K562 (cell line): ENCODE measurements around the gene IL26. TPM values are rescaled to one million over a fixed set of nuclear protein-coding genes. Genes with fewer than 3 reads are reported as not detected.

Experiments used
- CCAR2 ChIP-seq: fragments of 200-400 bp; formaldehyde crosslinking; IDR thresholded peaks from 2 replicates; pipeline ENCODE4 v1.6.1; 2017; ENCODE audit warnings: mild to moderate bottlenecking, low read depth, low read length
- HINFP ChIP-seq: fragments of 450-650 bp; conservative IDR thresholded peaks from 2 replicates; pipeline ENCODE4 v1.6.1; 2016; ENCODE audit warnings: missing genetic modification characterization, low read depth, mild to moderate bottlenecking, control low read depth, missing compliant biosample characterization
- IRF2 ChIP-seq: sonication (generic); formaldehyde crosslinking; IDR thresholded peaks from 2 replicates; pipeline ENCODE4 v1.8.1; 2022; ENCODE audit warnings: mild to moderate bottlenecking, missing genetic modification reagents
- KDM5B ChIP-seq: fragments of 200-600 bp; sonication (generic); IDR thresholded peaks from 2 replicates; pipeline ENCODE4 v1.6.1; 2012; ENCODE audit warnings: low read depth, mild to moderate bottlenecking, moderate library complexity, low read length, control low read depth, inconsistent platforms; ENCODE audit not compliant: insufficient replicate concordance
- NCOR1 ChIP-seq: fragments of 450-650 bp; IDR thresholded peaks from 2 replicates; pipeline ENCODE4 v1.6.1; 2016; ENCODE audit warnings: mild to moderate bottlenecking, moderate library complexity
- PURB ChIP-seq: sonication (generic); formaldehyde crosslinking; IDR thresholded peaks from 2 replicates; pipeline ENCODE4 v1.9.0; 2021; ENCODE audit warnings: low read depth, mild to moderate bottlenecking, missing genetic modification reagents
- SMARCA5 ChIP-seq: fragments of 450-650 bp; IDR thresholded peaks from 2 replicates; pipeline ENCODE4 v1.6.1; 2016
- SREBF1 ChIP-seq: fragments of 150-350 bp; IDR thresholded peaks from 2 replicates; pipeline ENCODE4 v1.6.1; 2014; ENCODE audit warnings: antibody characterized with exemption, low read depth, low read length, borderline replicate concordance
- SRSF9 ChIP-seq: fragments of 200-400 bp; formaldehyde crosslinking; IDR thresholded peaks from 2 replicates; pipeline ENCODE4 v1.6.1; 2017; ENCODE audit warnings: low read depth, low read length, borderline replicate concordance
- TSC22D4 ChIP-seq: fragments of 450-650 bp; IDR thresholded peaks from 2 replicates; pipeline ENCODE4 v1.6.1; 2016; ENCODE audit warnings: missing genetic modification characterization, missing biosample characterization, control low read depth
- ZBTB34 ChIP-seq: fragments of 250-450 bp; sonication (Bioruptor Pico); IDR thresholded peaks from 2 replicates; pipeline ENCODE4 v1.8.0; 2021; ENCODE audit warnings: mild to moderate bottlenecking, moderate library complexity
- ZNF668 ChIP-seq: fragments of 250-450 bp; sonication (Bioruptor Pico); IDR thresholded peaks from 2 replicates; pipeline ENCODE4 v1.8.0; 2022; ENCODE audit warnings: mild to moderate bottlenecking, inconsistent platforms
- polyA plus RNA-seq, 8 experiments: library from polyadenylated mRNA; depleted of rRNA in 4 of 8; stranded (reverse) in 5 of 8; unstranded in 3 of 8; fragments of >200 nt; fragmentation: Nextera tagmentation in 2 of 8; fragmentation: Illumina TruSeq in 1 of 8; extraction: Ambion mirVana in 2 of 8; extraction: Trizol in 1 of 8; gene quantifications; 2 replicates each; pipeline versions ENCODE4 v1.2.1 to v1.2.3, GENCODE V29; 2011 to 2014; ENCODE audit warnings: inconsistent platforms in 1 of 8, missing spikeins in 1 of 8
- total RNA-seq, 7 experiments: library from RNA; depleted of rRNA in 6 of 7; stranded (reverse); fragments of >200 nt in 6 of 7; fragmentation: Illumina TruSeq in 2 of 7; extraction: Trizol in 2 of 7; gene quantifications; 2 replicates each; pipeline versions ENCODE4 v1.2.1 to v1.2.3, GENCODE V29; 2011 to 2021; ENCODE audit warnings: low replicate concordance in 1 of 7
- TF ChIP-seq, protein P1 (sequence below), 2 experiments: fragments of 450-650 bp; IDR thresholded peaks; 2 replicates each; pipeline ENCODE4 v1.6.1; 2016; ENCODE audit warnings: mild to moderate bottlenecking in 2 of 2, borderline replicate concordance in 1 of 2, low read depth in 1 of 2, moderate library complexity in 1 of 2
- TF ChIP-seq, protein P2 (sequence below): fragments of 450-650 bp; IDR thresholded peaks from 2 replicates; pipeline ENCODE4 v1.6.1; 2016; ENCODE audit warnings: mild to moderate bottlenecking

IL26 gene
- total and polyA plus RNA-seq, 9 of the 15 experiments (the other 6 are each of a cell fraction or from before 2014, with no cell fraction given): not detected

GRCh38 chr12:68236421-68237059 is 10.9 kb upstream of the IL26 start (continued):
- TF ChIP-seq, protein P1, sequence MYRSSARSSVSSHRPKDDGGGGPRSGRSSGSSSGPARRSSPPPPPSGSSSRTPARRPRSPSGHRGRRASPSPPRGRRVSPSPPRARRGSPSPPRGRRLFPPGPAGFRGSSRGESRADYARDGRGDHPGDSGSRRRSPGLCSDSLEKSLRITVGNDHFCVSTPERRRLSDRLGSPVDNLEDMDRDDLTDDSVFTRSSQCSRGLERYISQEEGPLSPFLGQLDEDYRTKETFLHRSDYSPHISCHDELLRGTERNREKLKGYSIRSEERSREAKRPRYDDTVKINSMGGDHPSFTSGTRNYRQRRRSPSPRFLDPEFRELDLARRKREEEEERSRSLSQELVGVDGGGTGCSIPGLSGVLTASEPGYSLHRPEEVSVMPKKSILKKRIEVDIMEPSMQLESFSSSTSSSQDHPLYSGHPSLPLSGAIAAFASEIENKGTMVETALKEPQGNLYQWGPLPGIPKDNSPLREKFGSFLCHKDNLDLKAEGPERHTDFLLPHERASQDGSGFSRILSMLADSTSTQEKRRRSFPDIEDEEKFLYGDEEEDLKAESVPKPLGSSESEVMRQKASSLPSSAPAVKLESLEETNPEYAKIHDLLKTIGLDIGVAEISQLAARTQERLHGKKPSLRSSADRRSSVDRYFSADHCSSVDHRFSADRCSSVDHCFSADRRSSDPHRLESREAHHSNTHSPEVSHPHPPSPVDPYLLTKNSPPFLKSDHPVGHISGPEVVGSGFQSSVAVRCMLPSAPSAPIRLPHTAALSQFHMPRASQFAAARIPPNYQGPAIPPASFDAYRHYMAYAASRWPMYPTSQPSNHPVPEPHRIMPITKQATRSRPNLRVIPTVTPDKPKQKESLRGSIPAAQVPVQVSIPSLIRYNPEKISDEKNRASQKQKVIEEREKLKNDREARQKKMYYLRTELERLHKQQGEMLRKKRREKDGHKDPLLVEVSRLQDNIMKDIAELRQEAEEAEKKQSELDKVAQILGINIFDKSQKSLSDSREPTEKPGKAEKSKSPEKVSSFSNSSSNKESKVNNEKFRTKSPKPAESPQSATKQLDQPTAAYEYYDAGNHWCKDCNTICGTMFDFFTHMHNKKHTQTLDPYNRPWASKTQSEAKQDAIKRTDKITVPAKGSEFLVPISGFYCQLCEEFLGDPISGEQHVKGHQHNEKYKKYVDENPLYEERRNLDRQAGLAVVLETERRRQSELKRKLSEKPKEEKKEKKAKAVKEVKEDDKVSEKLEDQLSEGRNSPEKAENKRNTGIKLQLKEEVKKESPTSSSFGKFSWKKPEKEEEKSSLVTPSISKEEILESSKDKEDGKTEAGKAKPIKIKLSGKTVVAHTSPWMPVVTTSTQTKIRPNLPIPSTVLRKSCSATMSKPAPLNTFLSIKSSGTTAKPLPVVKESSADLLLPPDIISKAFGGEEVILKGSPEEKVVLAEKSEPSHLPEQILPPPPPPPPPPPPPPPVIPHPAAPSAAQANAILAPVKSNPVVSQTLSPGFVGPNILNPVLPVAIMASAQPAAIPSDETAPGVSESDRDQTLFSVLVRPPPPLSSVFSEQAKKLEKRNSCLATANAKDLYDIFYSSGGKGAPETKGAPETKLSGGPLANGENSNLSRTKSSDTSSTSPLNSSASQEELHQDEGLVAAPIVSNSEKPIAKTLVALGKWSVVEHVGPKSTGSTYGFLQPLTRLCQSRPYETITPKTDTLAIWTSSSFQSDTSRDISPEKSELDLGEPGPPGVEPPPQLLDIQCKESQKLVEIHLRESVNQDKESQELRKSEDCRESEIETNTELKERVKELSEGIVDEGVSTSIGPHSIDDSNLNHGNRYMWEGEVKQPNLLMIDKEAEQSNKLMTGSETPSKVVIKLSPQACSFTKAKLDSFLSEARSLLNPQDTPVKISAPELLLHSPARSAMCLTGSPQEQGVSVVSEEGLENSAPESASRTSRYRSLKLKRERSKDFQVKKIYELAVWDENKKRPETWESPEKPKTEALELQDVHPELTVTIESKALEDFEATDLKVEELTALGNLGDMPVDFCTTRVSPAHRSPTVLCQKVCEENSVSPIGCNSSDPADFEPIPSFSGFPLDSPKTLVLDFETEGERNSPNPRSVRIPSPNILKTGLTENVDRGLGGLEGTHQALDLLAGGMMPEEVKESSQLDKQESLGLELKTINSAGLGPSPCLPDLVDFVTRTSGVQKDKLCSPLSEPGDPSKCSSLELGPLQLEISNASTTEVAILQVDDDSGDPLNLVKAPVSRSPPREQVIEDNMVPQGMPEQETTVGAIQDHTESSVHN (IDR thresholded peaks at IDR 0.05; ENCODE audit: borderline replicate concordance in 1 of 2, low read depth in 1 of 2): peak in 1 of 2 experiments; percentile 84; a peak in 2 of 4 replicates
- TF ChIP-seq SRSF9 (no peak), PURB (CRISPR knock-in tag) (no peak), HINFP (tag) (no peak), SMARCA5 (no peak), KDM5B (no peak), SREBF1 (no peak), CCAR2 (no peak), ZBTB34 (CRISPR knock-in tag) (no peak), TSC22D4 (tag) (no peak), ZNF668 (no peak), NCOR1 (no peak), IRF2 (CRISPR knock-in tag) (peak; percentile 98)
- TF ChIP-seq, protein P2, sequence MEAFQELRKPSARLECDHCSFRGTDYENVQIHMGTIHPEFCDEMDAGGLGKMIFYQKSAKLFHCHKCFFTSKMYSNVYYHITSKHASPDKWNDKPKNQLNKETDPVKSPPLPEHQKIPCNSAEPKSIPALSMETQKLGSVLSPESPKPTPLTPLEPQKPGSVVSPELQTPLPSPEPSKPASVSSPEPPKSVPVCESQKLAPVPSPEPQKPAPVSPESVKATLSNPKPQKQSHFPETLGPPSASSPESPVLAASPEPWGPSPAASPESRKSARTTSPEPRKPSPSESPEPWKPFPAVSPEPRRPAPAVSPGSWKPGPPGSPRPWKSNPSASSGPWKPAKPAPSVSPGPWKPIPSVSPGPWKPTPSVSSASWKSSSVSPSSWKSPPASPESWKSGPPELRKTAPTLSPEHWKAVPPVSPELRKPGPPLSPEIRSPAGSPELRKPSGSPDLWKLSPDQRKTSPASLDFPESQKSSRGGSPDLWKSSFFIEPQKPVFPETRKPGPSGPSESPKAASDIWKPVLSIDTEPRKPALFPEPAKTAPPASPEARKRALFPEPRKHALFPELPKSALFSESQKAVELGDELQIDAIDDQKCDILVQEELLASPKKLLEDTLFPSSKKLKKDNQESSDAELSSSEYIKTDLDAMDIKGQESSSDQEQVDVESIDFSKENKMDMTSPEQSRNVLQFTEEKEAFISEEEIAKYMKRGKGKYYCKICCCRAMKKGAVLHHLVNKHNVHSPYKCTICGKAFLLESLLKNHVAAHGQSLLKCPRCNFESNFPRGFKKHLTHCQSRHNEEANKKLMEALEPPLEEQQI: no peak
